ENCODE results near the gene TMEM198. TPM values are rescaled to one million over a fixed set of nuclear protein-coding genes. Genes with fewer than 3 reads are reported as not detected.

The TMEM198 gene
- total and polyA plus RNA-seq, 9 of the 15 experiments (the other 6 are each of a cell fraction or from before 2014, with no cell fraction given), result 0.03 to 3.8 (median 1.0) TPM

- in situ Hi-C loops (cut with MboI), result no loop called here
- intact Hi-C loops (cut with micrococcal nuclease), result no loop called here
- Histone ChIP-seq H3K4me1 (replicated peaks in 1 of 2; ENCODE audit: control insufficient read depth in 2 of 2, insufficient read depth in 2 of 2, low read length in 2 of 2) (peaks cover 4 to 50% of the 10 kb centered on the region in 2 experiments; a peak in 3 of 5 replicates), H3K9me3 (replicated peaks; ENCODE audit: control insufficient read depth, insufficient read depth, low read depth, low read length) (no peaks in the 10 kb centered on the region), H3K79me2 (ENCODE audit: control insufficient read depth, insufficient read depth, low read length) (no peaks in the 10 kb centered on the region), H3K27ac (ENCODE audit: extremely low read depth, low read depth, low read length) (no peak overlapping the region), H3K9ac (ENCODE audit: insufficient read depth in 1 of 2, low read depth in 2 of 2, low read length in 2 of 2) (0 out of 4 replicates have a peak overlapping the region, but pooled peaks of 1 of the 2 experiments have one; percentile 17), H3K9me1 (ENCODE audit: control insufficient read depth, insufficient read depth, low read length) (no peaks in the 10 kb centered on the region), H2AFZ (ENCODE audit: low read depth, low read length) (no peak overlapping the region), H3K36me3 (ENCODE audit: control insufficient read depth, insufficient read depth, low read length) (no peaks in the 10 kb centered on the region), H3K27me3 (ENCODE audit: control insufficient read depth in 2 of 2, insufficient read depth in 2 of 2, low read length in 2 of 2) (peaks cover 0 to 8% of the 10 kb centered on the region in 2 experiments; a peak in 3 of 5 replicates), H4K20me1 (replicated peaks; ENCODE audit: control insufficient read depth, insufficient read depth, low read length) (no peaks in the 10 kb centered on the region), H3K4me2 (ENCODE audit: insufficient read depth, low read length) (no peak overlapping the region), H3K4me3 (no peak overlapping the region)
- ChIA-PET POLR2A (no interaction called here), CTCF (ENCODE audit: low intra/inter-chr PET ratio) (no interaction called here)
- BruUV-seq (replicated peaks), result no TSS peak
- no peak for FAIRE-seq
- WGBS (ENCODE audit: insufficient coverage, low coverage, missing lambda C conversion rate), result 58% methylated on average over 10 of the region's 15 CpGs
- DNase-seq (ENCODE audit: extremely low read depth in 1 of 4, low spot score in 3 of 4), result no peak
- no peak for ATAC-seq
- TF ChIP-seq, protein P1, sequence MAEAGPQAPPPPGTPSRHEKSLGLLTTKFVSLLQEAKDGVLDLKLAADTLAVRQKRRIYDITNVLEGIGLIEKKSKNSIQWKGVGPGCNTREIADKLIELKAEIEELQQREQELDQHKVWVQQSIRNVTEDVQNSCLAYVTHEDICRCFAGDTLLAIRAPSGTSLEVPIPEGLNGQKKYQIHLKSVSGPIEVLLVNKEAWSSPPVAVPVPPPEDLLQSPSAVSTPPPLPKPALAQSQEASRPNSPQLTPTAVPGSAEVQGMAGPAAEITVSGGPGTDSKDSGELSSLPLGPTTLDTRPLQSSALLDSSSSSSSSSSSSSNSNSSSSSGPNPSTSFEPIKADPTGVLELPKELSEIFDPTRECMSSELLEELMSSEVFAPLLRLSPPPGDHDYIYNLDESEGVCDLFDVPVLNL (CRISPR knock-in tag; IDR thresholded peaks at IDR 0.05; ENCODE audit: low read depth), result no peak
- TF ChIP-seq PHF20 (IDR thresholded peaks at IDR 0.05; ENCODE audit: partially characterized antibody), result no peak
- TF ChIP-seq PRDM10 (IDR thresholded peaks at IDR 0.05; ENCODE audit: partially characterized antibody), result no peak
- no peak for TF ChIP-seq EP300 (IDR thresholded peaks at IDR 0.05; ENCODE audit: low read length)
- TF ChIP-seq, protein P2, sequence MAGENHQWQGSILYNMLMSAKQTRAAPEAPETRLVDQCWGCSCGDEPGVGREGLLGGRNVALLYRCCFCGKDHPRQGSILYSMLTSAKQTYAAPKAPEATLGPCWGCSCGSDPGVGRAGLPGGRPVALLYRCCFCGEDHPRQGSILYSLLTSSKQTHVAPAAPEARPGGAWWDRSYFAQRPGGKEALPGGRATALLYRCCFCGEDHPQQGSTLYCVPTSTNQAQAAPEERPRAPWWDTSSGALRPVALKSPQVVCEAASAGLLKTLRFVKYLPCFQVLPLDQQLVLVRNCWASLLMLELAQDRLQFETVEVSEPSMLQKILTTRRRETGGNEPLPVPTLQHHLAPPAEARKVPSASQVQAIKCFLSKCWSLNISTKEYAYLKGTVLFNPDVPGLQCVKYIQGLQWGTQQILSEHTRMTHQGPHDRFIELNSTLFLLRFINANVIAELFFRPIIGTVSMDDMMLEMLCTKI (IDR thresholded peaks at IDR 0.05; ENCODE audit: partially characterized antibody), result no peak
- no peak for TF ChIP-seq TEAD1 (CRISPR knock-in tag; IDR thresholded peaks at IDR 0.05)
- no peak for TF ChIP-seq TCF7 (IDR thresholded peaks at IDR 0.05; ENCODE audit: borderline replicate concordance)
These were observed 10.5 kb downstream of the TMEM198 start for GRCh38 chr2:219554350-219554749.

Measured in K562 (cell line).